GM15510 (cell line): Measurements from ENCODE around the gene B3GNT3.

Source experiments
- POLR2A ChIP-seq: IDR thresholded peaks from 3 replicates; pipeline ENCODE4 v1.6.1; 2011; ENCODE audit warnings: borderline replicate concordance; ENCODE audit not compliant: insufficient read length; ENCODE audit errors: extremely low read depth

The B3GNT3 gene

GRCh38 chr19:17761148-17761547 lies 33.8 kb upstream of the B3GNT3 start:
- no peak for TF ChIP-seq POLR2A

GRCh38 chr19:17762505-17763229 lies 32.3 kb upstream of the B3GNT3 start:
- no peak for TF ChIP-seq POLR2A

- no peak for TF ChIP-seq POLR2A
Measured at GRCh38 chr19:17764348-17764747, 30.6 kb upstream of the B3GNT3 start.

- no peak for TF ChIP-seq POLR2A
Measured at GRCh38 chr19:17765069-17765618, 29.8 kb upstream of the B3GNT3 start.

GRCh38 chr19:17766543-17767131 lies 28.3 kb upstream of the B3GNT3 start:
- TF ChIP-seq POLR2A: no peak

GRCh38 chr19:17767559-17767958 lies 27.4 kb upstream of the B3GNT3 start:
- TF ChIP-seq POLR2A: no peak

GRCh38 chr19:17770613-17771012 lies 24.3 kb upstream of the B3GNT3 start:
- no peak for TF ChIP-seq POLR2A

- no peak for TF ChIP-seq POLR2A
Measured at GRCh38 chr19:17772172-17772571, 22.8 kb upstream of the B3GNT3 start.

GRCh38 chr19:17775245-17775927 lies 19.6 kb upstream of the B3GNT3 start:
- TF ChIP-seq POLR2A: no peak

GRCh38 chr19:17775991-17776803 lies 18.7 kb upstream of the B3GNT3 start:
- no peak for TF ChIP-seq POLR2A

GRCh38 chr19:17778251-17778967 lies 16.5 kb upstream of the B3GNT3 start:
- no peak for TF ChIP-seq POLR2A

GRCh38 chr19:17778968-17779929 lies 15.7 kb upstream of the B3GNT3 start:
- no peak for TF ChIP-seq POLR2A

GRCh38 chr19:17780781-17781180 lies 14.2 kb upstream of the B3GNT3 start:
- TF ChIP-seq POLR2A: no peak

GRCh38 chr19:17784201-17785008 lies 10.5 kb upstream of the B3GNT3 start:
- TF ChIP-seq POLR2A: no peak
